T-helper 1 cell treated with Interleukin-12 subunit alpha and Interleukin-12 subunit beta and Interleukin-4 antibody, amounts not matched to agents 30 μg/mL and 1 μg/mL, for 36 hours (primary cell): ENCODE measurements around the gene SH3RF1.

ENCODE experiments used
- H3K27ac Mint-ChIP-seq: one replicate; pipeline ENCODE4 v1.8.0; 2021; ENCODE audit warnings: mild to moderate bottlenecking, mixed read lengths
- H3K27me3 Mint-ChIP-seq: one replicate; pipeline ENCODE4 v1.8.0; 2021; ENCODE audit warnings: low read depth, mixed read lengths
- H3K36me3 Mint-ChIP-seq: one replicate; pipeline ENCODE4 v1.8.0; 2021; ENCODE audit warnings: low read depth, mixed read lengths
- H3K4me1 Mint-ChIP-seq: one replicate; pipeline ENCODE4 v1.8.0; 2021; ENCODE audit warnings: low read depth, mixed read lengths
- H3K4me3 Mint-ChIP-seq: one replicate; pipeline ENCODE4 v1.8.0; 2021; ENCODE audit warnings: mild to moderate bottlenecking, moderate library complexity, mixed read lengths
- H3K9me3 Mint-ChIP-seq: one replicate; pipeline ENCODE4 v1.8.0; 2021; ENCODE audit warnings: mixed read lengths

SH3RF1 gene

DNA sequence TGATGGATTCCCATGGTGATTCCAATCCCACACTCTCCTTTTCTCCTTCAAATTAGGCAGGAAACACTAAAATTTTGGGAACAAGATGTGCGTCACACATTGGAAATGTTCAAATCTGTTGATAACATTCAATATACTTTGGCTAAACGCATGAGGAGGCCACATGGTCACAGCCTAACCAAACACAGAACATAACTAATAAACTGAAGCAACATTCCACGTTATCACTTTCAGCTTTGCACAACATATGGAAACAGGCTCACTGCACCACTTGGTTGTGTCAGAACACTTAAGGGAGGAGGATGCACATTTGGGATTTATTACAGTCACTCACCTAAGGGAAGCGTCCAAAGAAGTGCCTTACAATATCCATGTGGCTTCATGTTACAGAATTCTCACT is 4.7 kb downstream of the SH3RF1 start:
- no peak overlapping the region for H3K4me3 Mint-ChIP-seq
- H3K27ac Mint-ChIP-seq, result no peak overlapping the region
- peaks cover 3% of the 10 kb centered on the region for H3K4me1 Mint-ChIP-seq
- no peaks in the 10 kb centered on the region for H3K9me3 Mint-ChIP-seq
- peaks cover 39% of the 10 kb centered on the region for H3K27me3 Mint-ChIP-seq
- H3K36me3 Mint-ChIP-seq, result no peaks in the 10 kb centered on the region

DNA sequence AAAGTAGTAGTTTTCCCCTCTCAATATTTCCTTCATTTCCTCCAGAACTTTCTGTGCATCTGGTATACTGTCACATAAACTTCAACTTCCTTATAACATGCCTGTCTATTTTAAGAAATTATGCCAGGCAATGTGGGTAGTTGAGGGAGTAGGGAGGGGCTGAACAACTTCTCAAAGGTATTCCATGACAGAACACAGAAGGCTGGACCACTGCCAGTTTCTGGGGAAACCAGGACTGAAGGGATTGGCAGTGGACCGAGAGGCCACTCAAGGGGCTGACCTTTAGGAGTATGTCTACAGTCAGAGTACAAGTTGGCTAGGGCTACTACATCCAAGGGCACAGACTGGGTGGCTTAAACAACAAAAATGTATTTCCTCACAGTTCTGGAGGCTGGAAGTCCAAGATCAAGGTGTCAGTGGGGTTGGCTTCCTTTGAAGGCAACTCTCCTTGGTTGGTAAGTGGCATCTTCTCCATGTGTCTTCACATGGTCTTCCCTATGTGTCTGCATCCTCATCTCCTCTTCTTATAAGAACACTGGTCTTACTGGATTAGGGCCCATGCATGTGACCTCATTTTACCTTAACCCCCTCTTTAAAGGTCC is 6.9 kb downstream of the SH3RF1 start:
- no peak overlapping the region for H3K27ac Mint-ChIP-seq
- H3K4me1 Mint-ChIP-seq, result no peaks in the 10 kb centered on the region
- H3K27me3 Mint-ChIP-seq, result peaks cover 37% of the 10 kb centered on the region
- no peaks in the 10 kb centered on the region for H3K9me3 Mint-ChIP-seq
- no peaks in the 10 kb centered on the region for H3K36me3 Mint-ChIP-seq
- H3K4me3 Mint-ChIP-seq, result no peak overlapping the region

DNA sequence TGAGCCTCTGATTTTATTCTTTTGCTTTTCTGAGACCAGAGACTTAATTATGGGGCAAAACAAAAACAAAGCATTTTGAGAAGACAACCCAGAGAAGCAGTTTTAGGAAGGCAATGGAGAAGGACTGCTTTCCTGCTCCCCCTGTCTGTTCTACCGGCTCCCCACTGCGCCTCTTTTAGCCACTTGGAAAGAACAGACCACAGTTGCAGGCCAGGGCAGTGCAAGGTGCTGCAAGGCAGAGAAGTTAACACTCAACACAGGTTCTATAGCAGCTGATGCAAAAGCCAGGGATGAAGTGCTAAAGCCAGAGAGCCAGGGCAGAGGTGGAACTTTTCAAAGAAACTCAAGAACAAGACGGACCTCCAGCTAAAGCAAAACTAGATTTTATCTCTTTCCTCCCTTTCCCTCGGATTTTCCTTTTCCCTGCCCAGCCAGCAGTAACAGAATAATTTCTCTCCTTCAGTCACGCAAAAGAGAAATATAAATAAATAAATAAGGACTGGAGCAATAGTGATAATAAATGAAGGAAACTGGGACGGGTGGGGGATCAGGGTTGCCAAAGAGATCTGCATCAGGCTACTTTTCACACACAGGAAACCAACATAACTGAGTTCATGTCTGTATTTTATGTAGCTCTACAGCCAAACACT is 10.4 kb downstream of the SH3RF1 start:
- no peaks in the 10 kb centered on the region for H3K36me3 Mint-ChIP-seq
- H3K9me3 Mint-ChIP-seq, result no peaks in the 10 kb centered on the region
- H3K4me3 Mint-ChIP-seq, result no peak overlapping the region
- H3K27me3 Mint-ChIP-seq, result peaks cover 26% of the 10 kb centered on the region
- H3K4me1 Mint-ChIP-seq, result no peaks in the 10 kb centered on the region
- H3K27ac Mint-ChIP-seq, result no peak overlapping the region

DNA sequence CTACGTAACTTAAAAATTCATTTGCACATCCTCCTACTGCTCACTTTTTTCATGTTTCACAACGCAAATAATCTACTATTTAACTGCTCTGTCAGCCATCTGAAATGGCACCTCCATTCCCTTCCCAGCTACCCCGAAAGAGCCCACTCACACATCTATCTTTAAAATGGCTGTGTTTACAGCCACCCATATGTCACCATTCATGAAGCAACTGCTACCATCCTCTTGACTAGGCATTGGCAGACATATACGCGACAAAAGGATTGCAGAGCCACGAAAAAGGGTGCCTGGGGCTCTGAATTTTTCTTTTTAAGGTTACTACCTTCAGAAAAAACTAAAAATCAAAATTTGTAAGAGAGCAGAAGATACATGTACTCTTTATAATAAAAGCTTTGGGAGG is 11.5 kb downstream of the SH3RF1 start:
- no peak overlapping the region for H3K4me3 Mint-ChIP-seq
- no peak overlapping the region for H3K27ac Mint-ChIP-seq
- peaks cover 18% of the 10 kb centered on the region for H3K27me3 Mint-ChIP-seq
- no peaks in the 10 kb centered on the region for H3K9me3 Mint-ChIP-seq
- no peaks in the 10 kb centered on the region for H3K4me1 Mint-ChIP-seq
- H3K36me3 Mint-ChIP-seq, result no peaks in the 10 kb centered on the region

DNA sequence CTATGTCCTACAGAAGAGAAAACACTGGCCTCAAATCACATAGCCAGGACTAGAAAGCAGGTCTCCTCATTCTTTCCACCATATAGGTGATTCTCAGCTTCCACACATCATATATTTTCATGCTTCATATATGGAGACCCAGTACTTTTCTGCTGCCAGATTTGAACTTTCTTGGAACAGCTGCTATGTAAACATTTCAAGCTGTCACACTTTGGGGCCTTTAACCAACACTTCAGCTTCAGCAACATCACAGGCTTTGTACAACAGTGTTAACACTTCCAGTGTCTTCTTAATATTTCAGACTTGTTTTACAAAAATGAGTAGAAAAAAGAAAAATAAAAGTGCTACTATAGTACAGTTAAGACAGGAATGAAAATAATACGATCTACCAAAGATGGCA is 12.6 kb downstream of the SH3RF1 start:
- H3K27me3 Mint-ChIP-seq, result peaks cover 25% of the 10 kb centered on the region
- H3K27ac Mint-ChIP-seq, result no peak overlapping the region
- no peaks in the 10 kb centered on the region for H3K36me3 Mint-ChIP-seq
- H3K4me3 Mint-ChIP-seq, result no peak overlapping the region
- no peaks in the 10 kb centered on the region for H3K4me1 Mint-ChIP-seq
- no peaks in the 10 kb centered on the region for H3K9me3 Mint-ChIP-seq

DNA sequence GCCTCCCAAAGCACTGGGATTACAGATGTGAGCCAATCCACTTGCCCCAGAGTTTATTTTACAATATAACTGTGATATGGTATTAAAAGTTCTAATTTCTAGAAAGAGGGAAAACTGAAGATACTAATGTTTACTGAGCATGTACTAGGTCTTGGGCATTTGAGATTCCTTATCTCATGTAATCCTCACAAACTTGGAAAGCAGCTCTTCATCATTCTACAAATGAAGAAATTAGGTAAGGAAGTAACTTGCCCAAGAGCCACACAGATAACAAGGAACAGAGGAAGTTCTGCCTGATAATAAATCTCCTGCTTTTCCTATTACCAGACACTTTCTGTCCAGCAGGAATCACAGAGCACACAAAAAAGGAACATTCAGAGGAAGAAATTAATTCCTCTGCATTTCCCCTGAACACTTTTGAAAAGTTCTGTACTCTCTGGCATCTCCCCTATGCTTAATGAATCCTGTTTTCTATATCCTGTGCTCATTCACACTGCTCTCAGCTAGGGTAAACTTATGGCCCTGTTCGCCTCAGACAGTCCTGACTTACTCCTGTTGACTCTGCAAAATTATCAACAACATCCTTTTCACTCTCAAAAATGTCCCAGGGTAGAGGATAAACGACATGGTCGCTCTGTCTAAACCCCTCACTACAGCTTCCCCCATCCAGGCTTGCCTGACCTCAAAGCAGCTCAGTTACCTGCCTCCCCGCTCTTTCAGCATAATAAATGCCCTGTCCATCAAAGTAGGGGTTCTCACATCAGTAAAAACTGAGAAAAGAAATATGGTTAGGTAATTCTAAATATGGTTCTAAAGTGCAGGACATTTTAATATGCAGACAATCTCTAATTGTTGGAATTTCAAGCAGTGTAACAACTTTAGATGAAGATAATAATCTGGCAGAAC is 13.6 kb downstream of the SH3RF1 start:
- no peaks in the 10 kb centered on the region for H3K9me3 Mint-ChIP-seq
- H3K4me3 Mint-ChIP-seq, result no peak overlapping the region
- no peaks in the 10 kb centered on the region for H3K36me3 Mint-ChIP-seq
- H3K27ac Mint-ChIP-seq, result no peak overlapping the region
- H3K4me1 Mint-ChIP-seq, result no peaks in the 10 kb centered on the region
- H3K27me3 Mint-ChIP-seq, result peaks cover 25% of the 10 kb centered on the region

DNA sequence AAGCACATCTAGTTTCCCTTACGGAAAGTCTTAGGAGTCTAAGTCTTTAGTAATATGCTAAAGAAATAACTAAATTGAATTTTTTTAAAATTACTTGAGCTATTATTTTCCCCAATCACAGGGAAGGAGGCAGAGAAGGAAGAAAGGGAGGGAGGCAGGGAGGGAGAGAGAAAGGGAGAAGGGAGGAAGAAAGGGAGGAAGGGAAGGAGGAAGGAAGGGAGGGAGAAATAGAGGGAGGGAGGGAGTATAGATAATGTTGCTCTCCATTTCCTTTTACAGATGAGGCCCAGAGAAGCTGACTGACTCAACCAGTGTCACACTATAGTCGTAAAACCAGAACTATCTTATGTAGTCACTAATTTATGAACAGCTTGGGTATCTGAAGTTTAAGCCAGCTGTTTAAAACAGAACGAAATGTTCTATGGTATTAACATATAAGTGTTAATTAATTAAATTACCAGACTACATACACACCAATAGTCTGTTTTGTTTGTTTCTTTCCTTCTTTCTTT is 14.6 kb downstream of the SH3RF1 start:
- no peaks in the 10 kb centered on the region for H3K36me3 Mint-ChIP-seq
- no peaks in the 10 kb centered on the region for H3K9me3 Mint-ChIP-seq
- peaks cover 25% of the 10 kb centered on the region for H3K27me3 Mint-ChIP-seq
- H3K4me1 Mint-ChIP-seq, result no peaks in the 10 kb centered on the region
- no peak overlapping the region for H3K27ac Mint-ChIP-seq
- H3K4me3 Mint-ChIP-seq, result no peak overlapping the region

DNA sequence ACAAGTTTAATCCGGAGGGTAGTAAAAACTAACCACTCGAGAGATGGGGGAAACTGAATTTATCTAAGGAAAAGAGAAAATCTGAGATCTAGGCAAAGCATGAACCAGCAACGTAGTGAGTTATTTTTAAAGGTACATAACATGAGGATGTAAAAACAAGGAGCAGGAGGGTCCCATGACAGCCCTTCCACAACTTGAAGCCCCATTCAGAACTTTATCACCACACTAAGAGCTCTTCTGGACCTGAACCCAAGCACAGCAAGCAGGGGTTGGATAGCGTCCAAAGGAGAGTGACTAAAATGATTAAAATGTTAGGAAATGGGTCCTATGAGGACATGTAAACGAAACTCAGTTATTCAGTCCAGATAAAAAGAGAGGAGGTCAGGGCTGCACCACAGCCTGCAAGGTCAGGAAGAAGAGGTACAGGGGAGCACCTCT is 16.2 kb downstream of the SH3RF1 start:
- Mint-ChIP-seq H3K4me1 (no peaks in the 10 kb centered on the region), H3K9me3 (no peaks in the 10 kb centered on the region), H3K27ac (no peak overlapping the region), H3K36me3 (no peaks in the 10 kb centered on the region), H3K4me3 (no peak overlapping the region), H3K27me3 (peaks cover 19% of the 10 kb centered on the region)

DNA sequence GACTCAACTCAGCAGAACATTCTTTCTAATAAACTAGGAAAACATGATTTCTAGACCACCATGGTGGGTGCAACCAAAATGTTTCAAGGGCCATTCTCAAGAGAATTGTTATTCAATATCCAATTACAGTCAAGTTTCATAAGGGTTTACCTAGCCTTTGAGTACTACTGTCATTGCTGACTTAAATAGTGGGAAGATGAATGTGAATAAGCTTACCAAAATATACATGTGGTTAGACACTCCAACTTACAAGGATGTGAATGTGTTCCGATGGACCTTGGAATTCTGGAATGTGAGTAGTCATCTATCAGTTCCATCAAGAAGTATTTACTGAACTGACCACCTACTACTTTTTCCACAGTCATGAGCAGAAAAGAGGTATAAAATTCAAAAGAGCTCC is 16.9 kb downstream of the SH3RF1 start:
- Mint-ChIP-seq H3K9me3 (no peaks in the 10 kb centered on the region), H3K36me3 (no peaks in the 10 kb centered on the region), H3K27ac (no peak overlapping the region), H3K27me3 (peaks cover 14% of the 10 kb centered on the region), H3K4me3 (no peak overlapping the region), H3K4me1 (no peaks in the 10 kb centered on the region)

DNA sequence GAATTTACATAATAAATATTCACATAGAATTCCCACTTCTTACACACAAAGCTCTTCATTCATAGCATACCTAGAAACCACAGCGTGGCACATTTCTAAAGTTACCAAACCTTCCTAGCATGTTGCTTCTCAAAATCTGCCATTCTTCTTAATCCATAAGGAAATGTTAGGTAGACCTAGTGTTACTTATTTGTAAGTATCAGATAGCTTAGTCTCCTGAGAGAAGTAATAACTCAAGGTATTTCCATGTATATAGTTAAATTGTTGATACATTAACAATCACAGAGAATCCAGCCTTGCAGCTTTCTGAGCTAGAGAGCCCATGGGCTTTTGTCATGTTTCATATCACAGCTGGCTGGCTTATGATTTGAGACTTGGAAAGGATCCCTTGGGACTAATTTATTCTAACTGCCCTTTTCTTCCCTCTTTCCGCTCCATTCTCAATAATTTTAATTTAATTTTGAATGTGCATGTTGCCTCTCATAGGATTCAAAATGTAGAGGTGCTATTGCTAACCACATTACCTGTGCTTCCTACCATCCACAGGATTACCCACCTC is 17.6 kb downstream of the SH3RF1 start:
- H3K4me3 Mint-ChIP-seq, result no peak overlapping the region
- H3K27me3 Mint-ChIP-seq, result peaks cover 14% of the 10 kb centered on the region
- H3K9me3 Mint-ChIP-seq, result no peaks in the 10 kb centered on the region
- H3K4me1 Mint-ChIP-seq, result no peaks in the 10 kb centered on the region
- no peak overlapping the region for H3K27ac Mint-ChIP-seq
- H3K36me3 Mint-ChIP-seq, result no peaks in the 10 kb centered on the region

DNA sequence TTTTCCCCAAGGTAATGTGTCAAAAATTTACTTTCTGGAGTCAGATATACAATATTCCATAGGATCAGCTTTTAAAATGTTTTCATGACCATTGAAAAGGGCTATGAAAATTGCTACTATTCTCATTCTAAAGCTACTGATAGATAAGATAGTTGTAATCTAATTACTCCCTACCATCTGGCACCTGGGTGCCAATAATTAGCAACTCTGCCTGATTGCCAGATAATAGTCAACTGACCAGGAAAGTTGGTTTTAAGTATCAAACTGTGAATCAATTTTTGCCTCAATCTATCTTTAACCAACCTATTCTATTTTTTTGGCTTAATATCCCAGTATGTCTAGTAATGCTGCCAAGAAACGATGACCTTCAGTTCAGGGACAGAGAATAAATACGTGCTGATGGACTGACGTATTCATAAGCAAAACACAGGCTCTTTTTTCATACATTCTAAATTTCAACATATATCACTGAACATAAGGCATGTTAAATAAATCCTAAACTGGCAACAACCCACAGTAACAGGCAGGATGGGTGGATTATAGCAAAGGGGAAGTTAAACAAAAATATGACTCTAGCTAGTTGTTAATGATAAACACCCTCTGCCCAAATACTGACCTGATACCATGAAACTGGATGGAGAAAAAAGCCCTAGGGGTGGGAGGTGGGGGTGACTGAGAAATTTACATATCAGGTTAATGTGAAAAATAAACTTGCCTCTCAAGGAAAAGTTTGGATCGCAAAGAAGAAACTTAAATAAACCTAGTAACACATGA is 18.2 kb downstream of the SH3RF1 start:
- Mint-ChIP-seq H3K4me3 (no peak overlapping the region), H3K9me3 (no peaks in the 10 kb centered on the region), H3K27me3 (peaks cover 14% of the 10 kb centered on the region), H3K27ac (no peak overlapping the region), H3K36me3 (no peaks in the 10 kb centered on the region), H3K4me1 (no peaks in the 10 kb centered on the region)

DNA sequence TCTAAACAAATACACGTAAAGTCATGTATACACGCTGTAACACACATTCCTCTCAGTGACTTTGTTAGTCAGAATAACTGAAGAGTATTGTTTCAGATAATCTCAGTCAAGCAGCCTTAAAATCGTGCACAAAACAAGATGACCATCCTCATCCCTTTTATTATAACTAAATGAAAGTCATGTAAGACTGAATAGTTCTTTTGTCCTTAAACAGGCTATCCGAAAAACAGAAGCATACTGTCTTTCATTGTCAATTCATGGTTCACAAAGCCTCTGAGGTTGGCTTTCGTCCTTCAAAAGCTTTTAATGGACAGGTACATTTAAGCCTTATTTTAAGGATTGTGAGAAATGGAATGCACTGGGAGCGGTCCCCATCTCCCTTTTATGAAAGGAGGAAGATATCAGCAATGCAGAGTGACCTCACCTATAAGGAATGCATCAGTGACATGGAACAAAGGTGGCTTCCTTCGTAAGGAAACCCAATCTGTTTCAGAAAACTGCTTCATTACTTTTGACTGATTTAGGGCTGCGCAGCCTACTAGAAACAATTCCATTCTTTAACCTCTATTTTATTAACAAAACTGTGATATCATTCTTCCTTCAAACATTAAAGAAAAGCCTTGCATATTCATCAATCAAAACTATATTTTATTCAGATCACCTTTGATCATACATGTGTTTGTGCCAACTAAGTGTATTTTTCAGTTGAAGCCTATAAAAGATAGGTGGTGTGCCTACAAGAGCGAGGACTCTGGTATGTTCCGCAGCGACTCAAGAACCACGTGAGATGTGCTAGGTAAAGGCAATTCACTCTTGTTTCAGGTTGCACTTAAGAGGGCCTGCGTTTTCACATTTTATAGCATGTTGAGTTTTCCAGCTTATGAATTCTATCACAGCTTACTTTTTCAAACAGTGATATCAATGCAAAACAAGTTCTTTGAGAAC is 19.2 kb downstream of the SH3RF1 start:
- H3K27ac Mint-ChIP-seq, result no peak overlapping the region
- no peak overlapping the region for H3K4me3 Mint-ChIP-seq

DNA sequence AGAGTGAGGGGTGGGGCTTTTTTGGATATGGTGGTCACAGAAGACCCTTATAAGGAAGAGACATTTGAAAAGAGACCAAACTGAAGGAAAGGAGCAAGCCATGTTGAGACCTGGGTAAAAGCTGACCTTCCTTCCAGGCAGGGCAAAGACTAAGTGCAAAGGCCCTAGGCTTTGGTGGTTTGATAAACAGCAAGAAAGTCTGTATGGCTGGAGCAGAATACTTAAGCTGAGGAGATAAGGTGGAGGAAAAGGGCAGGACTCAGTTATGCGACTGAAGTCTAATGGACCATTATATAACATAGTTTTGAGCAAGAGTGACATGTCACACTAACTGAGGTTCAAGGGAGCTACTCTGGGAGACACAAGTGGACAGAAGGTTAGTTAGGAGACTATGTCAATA is 20.0 kb downstream of the SH3RF1 start:
- no peak overlapping the region for H3K27ac Mint-ChIP-seq
- H3K27me3 Mint-ChIP-seq, result peaks cover 10% of the 10 kb centered on the region
- no peak overlapping the region for H3K4me3 Mint-ChIP-seq
- H3K9me3 Mint-ChIP-seq, result no peaks in the 10 kb centered on the region
- no peaks in the 10 kb centered on the region for H3K36me3 Mint-ChIP-seq
- no peaks in the 10 kb centered on the region for H3K4me1 Mint-ChIP-seq

More for the DNA sequence above, 19.2 kb downstream of the SH3RF1 start:
- Mint-ChIP-seq H3K27me3 (peaks cover 10% of the 10 kb centered on the region), H3K4me1 (no peaks in the 10 kb centered on the region), H3K36me3 (no peaks in the 10 kb centered on the region), H3K9me3 (no peaks in the 10 kb centered on the region)
